Left colon (tissue), 2 donors: ENCODE measurements around the gene COX4I2. TPM values are rescaled to one million over a fixed set of nuclear protein-coding genes. Genes with fewer than 3 reads are reported as not detected.
"Not testable (repeated sequence)": the region's sequence is repeated elsewhere in the genome, so short reads cannot be mapped to it uniquely, and the experiment has no call there.

Experiments used
- ATAC-seq: fragments of 200-7000 bp; cut with Tn5 transposase; one replicate; pipeline ENCODE4 v1.9.1; 2020; ENCODE audit warnings: mild to moderate bottlenecking, moderate library complexity
- DNase-seq, 2 donors: peaks; one replicate each; pipeline ENCODE4 v3.0.0-alpha.2; 2020
- intact Hi-C, 2 donors: fragments of 100-400 bp; cut with DNase I in 1 of 2; cut with micrococcal nuclease in 1 of 2; formaldehyde crosslinking; loops; one replicate each; pipeline versions ENCODE4 v1.11.2 to v1.14.0; 2022; cut with DNase I, micrococcal nuclease
- long read RNA-seq: library from polyadenylated mRNA; unstranded; transcript quantifications from one replicate; pipeline ENCODE4 v2.0.0, GENCODE V29; 2021
- total RNA-seq, 2 donors: library from RNA; stranded (reverse); fragmentation: NEBNext Ultra II Directional; extraction: Animal tissue kit (Norgen Biotek cat#: 25700); gene quantifications; one replicate each; pipeline ENCODE4 v1.2.1, GENCODE V29; 2021
- donor health status: DM: no; HTN: no; CAD: no.
- donor health status: DM: yes; HTN: yes; CAD: no.

Gene COX4I2
- under 1 TPM in 1 of 2 donors, not detected in 1; 0.67 TPM for total RNA-seq
- long read RNA-seq: 0 reads

DNA sequence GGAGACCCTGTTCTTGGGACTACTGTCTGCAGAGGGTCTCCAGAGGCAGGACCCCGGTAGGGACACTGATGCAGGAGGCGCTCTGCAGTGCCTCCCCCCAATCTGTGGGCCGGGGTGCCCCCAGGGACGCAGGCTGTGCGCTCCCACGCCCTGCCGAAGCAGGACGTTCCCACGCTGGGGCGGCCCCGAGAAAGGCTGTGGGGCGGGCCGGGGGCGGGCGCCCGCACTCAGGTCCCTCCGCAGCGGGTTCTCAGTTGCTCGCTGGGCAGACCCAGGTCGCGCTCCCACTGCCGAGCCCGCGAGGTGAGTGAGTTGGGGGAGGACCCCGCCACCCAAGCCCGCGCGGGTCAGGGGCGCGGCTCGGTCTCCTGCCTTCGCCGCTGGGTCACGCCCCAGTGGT lies at the start of gene COX4I2:
COX4I2 (plus strand) TSS at position 253 of the 400 bp plus-strand sequence. CDS start 1,106 bp downstream, outside the sequence.
- ATAC-seq: no peak
- DNase-seq: no peak
- intact Hi-C loops: no loop called here

DNA sequence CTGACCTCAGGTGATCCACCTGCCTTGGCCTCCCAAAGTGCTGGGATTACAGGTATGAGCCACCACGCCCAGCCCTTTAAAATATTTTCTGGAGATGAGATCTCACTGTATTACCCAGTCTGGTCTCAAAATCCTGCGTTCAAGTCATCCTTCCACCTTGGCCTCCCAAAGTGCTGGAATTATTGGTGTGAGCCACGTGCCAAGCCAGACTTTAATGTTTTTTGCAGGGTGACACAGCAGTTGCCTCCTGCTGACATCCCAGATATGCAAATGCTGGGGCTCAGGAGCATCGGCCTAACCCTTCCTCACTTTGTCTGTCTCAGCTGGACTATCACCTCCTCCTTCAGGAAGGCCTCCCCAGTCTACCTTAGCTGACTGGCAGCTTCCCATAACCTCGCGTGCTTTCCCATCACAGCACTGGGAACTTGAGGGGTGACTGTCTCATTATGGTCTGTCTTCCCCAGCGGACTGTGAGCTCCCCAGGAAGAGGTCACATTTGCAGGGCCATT lies 46.9 kb upstream of the COX4I2 start:
- ATAC-seq (no peak), DNase-seq (no peak)
- intact Hi-C loops: no loop called here

DNA sequence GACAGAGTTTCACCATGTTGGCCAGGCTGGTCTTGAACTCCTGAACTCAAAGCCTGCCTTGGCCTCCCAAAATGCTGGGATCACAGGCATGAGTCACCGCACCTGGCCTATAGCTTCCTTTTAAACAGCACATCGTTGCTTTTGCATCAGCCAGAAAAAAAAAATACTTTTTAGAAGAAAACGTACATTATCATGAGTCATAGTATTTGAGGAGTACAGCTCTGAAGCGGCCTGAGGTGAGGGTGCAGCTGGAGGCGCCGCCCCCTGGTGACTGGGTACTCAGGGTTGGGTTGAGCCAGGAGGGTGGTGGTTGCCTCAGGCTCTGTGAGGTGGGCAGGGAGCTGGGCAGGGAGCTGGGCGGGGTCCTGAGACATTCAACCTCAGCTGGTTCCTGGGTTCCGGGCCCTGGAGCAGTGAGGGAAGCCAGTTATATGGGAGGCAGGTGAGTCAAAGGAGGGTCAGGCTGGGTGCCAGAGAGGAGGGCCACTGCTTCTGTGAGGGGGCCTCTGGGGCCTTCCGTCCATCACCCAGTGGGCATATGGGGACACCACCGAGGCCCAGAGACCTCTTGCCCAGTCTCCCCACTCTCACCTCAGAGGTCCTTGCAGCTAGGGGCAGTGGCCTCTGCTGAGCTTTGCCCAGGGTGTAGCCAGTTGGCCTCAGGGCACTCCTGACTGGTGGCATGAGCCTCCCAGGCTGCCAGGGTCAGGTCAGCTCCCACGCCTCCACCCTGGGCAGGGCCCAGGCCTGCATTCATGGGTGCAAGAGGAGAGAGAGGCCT lies 44.3 kb upstream of the COX4I2 start:
- intact Hi-C loops: no loop called here
- ATAC-seq (peak; percentile 77), DNase-seq (peak; percentile 91 to 93)

DNA sequence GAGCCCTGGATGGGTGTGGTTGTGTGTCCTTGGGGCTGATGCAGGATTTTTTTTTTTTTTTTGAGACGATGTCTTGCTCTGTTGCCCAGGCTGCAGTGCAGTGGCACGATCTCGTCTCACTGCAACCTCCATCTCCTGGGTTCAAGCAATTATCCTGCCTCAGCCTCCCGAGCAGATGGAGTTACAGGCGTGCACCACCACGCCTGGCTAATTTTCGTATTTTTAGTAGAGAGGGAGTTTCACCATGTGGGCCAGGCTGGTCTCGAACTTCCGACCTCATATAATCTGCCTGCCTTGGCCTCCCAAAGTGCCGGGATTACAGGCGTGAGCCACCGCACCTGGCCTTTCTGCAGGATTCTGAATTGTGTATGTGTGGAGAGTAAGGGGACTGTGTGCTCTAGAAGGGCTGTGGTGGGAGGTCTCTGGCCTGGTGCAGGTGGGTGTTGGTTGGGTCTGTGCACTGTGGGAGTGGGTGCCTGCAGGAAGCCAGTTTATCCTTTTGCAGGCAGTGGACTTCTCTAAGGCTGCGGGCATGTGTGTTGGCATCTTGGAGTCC lies 43.6 kb upstream of the COX4I2 start:
- DNase-seq (no peak), ATAC-seq (no peak)
- intact Hi-C loops: no loop called here

DNA sequence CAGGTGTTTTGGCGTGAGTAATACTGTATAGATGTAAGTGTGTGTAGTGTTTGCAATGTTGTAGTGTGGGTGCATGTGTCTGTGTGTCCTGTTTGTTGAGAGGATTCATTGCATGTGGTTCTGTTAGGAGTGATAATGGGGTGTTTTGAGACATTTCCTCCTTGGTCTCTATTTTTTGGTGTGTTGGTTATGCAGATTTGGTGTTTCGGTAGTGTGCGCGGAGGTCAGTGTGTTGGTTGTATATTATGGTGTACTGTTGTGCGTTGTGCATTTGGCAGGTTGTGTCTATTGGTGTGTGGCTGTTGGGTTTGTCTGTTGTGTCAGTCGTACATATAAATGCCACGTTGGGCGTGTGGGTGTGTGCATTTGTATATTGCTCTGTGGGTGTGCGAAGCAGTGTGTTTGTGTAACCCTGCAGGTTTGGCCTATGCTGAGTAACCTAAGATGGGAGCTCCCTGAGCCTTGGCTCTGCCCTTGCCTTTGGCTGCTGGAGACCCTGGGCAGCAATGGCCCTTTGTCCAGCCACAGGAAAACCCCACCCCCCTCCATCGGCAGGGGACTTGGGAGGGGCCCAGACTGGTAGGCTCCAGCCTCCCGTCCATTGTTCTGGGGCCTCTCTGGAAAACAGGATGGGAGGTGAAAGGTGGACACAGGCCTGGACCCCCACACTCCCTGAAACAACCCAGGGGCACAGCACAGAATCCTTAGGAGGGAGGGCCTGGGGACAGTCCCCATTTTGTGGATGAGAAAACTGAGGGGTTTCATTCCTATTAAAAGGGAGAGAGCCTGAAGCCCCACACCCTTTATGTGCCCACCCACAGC lies 42.9 kb upstream of the COX4I2 start:
- DNase-seq (peak; percentile 45 to 46), ATAC-seq (peak; percentile 29)
- intact Hi-C loops: no loop called here

DNA sequence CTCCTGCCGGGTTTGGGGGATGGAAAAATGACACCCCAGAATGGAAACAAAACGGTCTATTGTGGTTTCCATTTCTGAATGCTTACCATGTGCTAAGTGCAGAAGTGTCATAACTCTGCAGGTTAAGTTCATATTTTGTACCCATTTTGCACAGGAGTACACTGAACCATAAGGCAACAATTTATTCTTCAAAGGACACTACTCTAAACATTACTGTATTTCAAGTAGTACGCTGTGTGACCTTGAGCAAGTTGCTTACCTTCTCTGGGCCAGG lies 42.4 kb upstream of the COX4I2 start:
- DNase-seq: no peak
- ATAC-seq: no peak
- intact Hi-C loops: no loop called here

DNA sequence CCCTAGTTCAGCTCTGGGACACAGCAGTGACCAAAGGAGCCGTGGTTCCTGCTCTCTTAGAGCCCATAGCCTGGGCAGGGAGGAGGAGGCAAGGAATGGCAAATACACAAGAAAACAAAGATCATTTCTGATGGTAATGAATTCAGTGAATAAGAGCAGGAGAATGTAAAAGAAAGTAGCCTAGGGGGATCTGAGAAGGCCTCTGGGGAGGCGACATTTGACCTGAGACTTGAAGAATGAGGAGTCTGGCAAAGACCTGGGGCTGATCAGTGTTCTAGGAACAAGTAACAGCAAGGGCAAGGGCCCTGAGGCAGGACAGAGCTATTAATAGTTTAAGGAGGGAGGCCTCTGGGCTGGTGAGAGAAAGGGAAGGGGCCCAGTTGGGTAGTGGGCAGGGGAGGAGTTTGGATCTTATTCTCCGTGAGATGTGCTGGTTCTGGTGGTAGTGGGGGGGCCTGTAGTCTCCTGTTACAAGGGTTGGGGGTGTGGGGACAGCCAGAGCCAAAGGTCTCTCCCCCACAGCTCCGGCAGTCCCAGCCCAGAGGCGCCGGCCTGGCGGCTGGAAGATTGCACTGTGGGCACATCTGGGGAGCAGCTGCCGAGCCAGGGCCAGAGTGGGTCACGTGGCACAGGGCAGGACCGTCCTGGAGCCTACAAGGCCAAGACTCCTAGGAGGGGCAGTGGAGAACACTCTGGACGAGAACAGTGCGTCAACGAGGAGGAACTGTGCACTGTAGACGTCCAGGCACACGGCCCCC lies 41.9 kb upstream of the COX4I2 start:
- ATAC-seq (peak; percentile 60), DNase-seq (peak; percentile 86 to 87)
- intact Hi-C loops: no loop called here

DNA sequence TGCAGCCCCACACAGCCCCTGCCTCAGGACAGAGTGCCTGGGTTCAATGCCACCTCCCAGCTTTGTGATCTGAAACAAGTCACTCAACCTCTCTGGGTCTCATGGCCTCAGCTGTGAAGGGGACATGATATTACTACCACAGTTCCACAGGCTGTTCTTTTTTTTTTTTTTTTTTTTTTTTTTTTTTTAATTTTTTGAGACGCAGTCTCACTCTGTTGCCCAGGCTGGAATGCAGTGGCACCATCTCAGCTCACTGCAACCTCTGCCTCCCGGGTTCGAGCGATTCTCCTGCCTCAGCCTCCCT lies 41.3 kb upstream of the COX4I2 start:
- ATAC-seq, DNase-seq, intact Hi-C loops: not testable (repeated sequence)

DNA sequence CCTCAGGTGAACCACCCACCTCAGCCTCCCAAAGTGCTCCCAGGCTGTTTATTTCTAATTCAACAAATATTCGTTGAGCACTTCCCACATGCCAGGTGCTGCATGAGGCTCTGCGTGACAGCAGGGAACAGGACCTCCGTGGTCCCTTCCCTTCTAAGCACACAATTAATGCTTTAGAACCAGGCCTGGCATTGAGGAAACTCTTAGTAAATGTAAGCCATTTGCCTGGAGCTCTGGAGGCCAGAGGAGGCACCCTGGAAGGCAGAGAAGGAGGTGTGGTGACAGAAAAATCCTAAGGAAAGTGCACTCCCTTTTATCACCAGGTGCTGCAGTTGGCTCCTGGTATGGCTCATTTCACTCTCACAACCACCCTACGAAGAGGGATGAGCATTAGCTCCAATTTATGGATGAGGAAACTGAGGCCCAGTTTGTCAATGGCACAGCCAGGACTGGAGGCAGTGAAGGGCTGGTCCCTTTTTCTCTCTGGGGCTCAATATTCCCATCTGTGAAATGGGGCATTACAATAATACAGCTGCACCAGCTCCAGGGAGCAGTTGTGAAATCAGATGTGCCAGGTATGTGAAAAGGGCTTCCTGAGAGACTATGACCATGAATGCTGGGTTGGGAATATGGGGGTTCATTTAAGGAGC lies 40.8 kb upstream of the COX4I2 start:
- intact Hi-C loops: no loop called here
- DNase-seq (no peak), ATAC-seq (no peak)

DNA sequence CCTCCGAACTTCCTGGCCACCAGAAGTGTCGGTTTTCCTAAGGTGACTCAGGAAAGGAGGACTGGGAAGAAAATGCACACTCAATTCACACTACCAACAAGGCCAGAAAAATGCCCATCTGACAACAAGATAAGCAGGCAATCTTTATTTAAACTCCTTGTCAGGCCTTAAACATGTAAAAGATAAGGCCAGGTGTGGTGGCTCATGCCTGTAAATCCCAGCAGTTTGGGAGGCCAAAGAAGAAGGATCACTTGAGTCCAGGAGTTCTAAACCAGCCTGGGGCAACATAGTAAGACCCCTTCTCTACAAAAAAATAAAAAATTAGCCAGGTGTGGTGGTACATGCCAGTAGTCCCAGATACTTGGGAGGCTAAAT lies 40.2 kb upstream of the COX4I2 start:
- intact Hi-C loops: no loop called here
- DNase-seq: no peak
- ATAC-seq: no peak

DNA sequence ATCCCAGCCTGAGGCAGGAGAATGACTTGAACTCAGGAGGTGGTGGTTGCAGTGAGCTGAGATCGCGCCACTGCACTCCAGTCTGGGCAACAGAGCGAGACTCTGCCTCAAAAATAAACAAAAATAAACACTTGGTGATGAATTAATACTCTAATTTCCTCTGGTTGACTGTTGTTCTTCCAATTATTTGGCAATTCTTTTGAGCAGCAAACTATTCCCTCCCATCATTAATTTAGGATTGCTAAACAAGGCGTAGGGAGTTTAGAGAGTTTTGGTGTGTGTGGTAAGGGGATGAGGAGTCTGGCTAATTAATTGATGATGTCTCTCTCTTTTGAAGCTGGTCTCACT lies 35.3 kb upstream of the COX4I2 start:
- intact Hi-C loops: no loop called here
- DNase-seq (no peak), ATAC-seq (no peak)

DNA sequence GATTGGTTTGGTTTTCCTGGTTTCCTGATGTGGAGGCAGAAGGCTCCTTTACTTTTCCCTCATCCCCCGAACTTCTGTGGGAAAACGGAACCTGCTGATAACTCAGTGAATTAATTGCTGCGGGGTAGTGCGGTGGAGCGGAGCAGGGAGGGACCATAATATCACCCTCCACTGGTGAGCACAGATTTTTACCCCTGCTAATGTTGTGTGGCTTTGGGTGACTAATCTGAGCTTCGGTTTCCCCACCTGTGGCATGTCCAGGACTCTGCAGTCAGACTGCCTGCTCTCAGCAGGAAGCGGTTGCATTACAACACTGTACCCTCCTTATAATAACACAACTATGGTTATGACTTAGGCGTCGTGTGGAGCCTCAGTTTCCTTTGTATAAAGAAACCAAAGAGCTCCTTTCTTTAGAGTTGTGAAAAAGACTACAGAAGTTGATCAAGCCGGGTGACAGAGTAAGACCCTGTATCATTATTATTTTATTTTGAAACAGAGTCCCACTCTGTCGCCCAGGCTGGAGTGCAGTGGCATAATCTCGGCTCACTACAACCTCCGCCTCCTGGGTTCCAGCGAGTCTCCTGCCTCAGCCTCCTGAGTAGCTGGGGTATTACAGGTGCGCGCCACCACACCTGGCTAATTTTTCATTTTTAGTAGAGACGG lies 34.8 kb upstream of the COX4I2 start:
- intact Hi-C loops: no loop called here
- no peak for DNase-seq

DNA sequence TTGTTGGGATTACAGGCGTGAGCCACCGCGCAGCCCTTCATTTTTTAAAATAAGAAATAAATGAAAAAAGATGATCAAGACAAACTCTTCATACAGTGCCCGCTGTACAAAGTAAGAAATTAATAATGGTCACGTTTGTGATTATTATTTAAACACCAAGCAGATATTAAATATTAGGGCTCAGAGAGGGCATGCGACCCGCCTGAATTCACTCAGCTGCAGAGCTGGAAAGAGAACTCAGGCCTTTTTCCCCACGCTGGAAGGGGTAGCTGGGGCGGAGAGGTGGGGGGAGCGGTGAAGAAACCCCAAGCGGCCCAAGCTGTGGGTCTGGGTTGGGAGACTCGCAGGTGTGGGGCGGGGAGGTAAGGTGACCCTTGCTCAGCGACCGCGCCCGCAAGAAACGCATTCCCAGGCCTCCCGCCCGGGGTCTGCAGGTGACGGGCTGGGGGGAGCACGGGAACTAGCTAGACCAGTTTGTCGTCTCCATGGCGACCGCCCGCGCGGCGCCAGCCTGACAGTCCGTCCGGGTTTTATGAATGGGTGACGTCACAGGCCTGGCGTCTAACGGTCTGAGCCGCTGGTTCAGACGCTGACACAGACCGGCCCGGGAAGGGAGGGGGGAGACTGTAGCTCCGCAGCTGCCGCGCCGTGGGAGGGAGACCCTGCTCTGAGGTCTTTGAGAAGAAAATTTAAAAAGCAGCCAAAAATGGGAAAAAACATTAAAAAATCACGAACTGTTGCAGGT lies 33.7 kb upstream of the COX4I2 start:
- DNase-seq (peak; percentile 97 to 98), ATAC-seq (peak; percentile 58)
- intact Hi-C loops: no loop called here

More for the DNA sequence above, 34.8 kb upstream of the COX4I2 start:
- no peak for ATAC-seq

DNA sequence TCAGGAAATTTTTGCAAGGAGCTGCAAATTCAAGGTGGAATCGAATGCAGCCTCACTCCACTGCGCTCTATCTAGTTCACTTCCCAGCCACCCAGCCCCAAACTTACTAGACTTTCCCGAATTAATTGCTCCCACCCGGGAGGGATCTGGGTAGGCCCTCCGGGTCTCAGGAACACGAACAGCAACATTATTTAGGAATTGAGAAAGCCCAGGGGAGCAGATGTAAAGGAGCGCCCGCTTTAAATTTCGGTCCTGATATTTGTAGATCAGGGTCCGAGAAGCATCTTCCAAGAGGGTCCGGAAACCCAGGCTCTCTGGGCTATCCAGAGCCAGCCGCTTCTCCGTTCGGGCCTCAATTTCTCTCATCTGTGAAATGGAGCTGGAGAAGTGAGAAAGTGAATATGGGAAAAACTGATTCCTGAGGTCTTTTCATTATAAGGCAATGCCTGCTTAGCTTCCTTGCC lies 33.1 kb upstream of the COX4I2 start:
- intact Hi-C loops: no loop called here
- DNase-seq (no peak), ATAC-seq (no peak)

DNA sequence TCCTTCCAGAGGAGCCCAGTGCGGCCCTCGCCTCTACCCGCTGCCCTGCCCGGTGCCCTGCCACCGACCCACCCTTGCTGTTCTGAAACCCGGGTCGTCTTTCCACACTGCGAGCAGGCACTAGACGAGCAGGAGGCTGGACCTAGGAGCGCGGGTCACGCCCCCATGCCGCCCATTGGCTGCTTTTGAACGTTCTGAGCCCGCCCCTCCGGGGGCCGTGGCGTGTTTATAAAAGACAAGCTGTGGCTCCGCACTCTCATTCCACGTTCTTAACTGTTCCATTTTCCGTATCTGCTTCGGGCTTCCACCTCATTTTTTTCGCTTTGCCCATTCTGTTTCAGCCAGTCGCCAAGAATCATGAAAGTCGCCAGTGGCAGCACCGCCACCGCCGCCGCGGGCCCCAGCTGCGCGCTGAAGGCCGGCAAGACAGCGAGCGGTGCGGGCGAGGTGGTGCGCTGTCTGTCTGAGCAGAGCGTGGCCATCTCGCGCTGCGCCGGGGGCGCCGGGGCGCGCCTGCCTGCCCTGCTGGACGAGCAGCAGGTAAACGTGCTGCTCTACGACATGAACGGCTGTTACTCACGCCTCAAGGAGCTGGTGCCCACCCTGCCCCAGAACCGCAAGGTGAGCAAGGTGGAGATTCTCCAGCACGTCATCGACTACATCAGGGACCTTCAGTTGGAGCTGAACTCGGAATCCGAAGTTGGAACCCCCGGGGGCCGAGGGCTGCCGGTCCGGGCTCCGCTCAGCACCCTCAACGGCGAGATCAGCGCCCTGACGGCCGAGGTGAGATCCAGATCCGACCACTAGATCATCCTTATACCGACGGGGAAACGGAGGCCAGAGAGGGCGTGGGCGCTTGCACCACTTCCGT lies 32.4 kb upstream of the COX4I2 start, which contains the start of gene ID1:
ID1 (plus strand) TSS at position 259 of the 871 bp plus-strand sequence; CDS start at position 358, 99 bp downstream.
- intact Hi-C loops: no loop called here
- peak; percentile 64 for ATAC-seq
- DNase-seq: peak; percentile 95 to 97

DNA sequence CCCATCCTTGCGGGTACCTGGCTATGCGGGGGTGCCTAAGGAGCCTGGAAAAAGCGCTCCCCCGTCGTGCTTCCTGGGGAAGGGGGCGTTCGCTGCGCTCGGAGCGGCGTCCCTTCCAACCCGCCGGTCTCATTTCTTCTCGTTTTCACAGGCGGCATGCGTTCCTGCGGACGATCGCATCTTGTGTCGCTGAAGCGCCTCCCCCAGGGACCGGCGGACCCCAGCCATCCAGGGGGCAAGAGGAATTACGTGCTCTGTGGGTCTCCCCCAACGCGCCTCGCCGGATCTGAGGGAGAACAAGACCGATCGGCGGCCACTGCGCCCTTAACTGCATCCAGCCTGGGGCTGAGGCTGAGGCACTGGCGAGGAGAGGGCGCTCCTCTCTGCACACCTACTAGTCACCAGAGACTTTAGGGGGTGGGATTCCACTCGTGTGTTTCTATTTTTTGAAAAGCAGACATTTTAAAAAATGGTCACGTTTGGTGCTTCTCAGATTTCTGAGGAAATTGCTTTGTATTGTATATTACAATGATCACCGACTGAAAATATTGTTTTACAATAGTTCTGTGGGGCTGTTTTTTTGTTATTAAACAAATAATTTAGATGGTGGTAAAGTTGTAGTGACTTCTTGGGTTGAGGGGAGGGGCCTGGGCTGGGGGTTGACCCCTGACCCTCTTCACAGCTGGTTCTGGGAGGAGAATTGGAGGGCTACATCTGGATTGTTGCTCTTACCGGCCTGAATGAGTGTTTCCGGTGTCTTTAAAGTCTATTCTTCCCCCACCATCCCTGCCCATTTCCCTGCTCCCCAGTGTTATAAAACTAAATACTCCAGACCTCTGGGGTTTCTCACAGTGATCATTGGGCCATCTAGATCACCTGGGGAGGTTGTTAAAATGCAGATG lies 31.6 kb upstream of the COX4I2 start:
- peak in 1 of 2 donors; percentile 57 for DNase-seq
- intact Hi-C loops: no loop called here
- no peak for ATAC-seq
